NCI-H2227 (cell line): ENCODE measurements around the gene CPZ.

Experiments used
- DNase-seq: peaks from one replicate; lab custom pipeline; 2025; ENCODE audit not compliant: unreplicated experiment; lab: John Stamatoyannopoulos, UW

The CPZ gene

DNA sequence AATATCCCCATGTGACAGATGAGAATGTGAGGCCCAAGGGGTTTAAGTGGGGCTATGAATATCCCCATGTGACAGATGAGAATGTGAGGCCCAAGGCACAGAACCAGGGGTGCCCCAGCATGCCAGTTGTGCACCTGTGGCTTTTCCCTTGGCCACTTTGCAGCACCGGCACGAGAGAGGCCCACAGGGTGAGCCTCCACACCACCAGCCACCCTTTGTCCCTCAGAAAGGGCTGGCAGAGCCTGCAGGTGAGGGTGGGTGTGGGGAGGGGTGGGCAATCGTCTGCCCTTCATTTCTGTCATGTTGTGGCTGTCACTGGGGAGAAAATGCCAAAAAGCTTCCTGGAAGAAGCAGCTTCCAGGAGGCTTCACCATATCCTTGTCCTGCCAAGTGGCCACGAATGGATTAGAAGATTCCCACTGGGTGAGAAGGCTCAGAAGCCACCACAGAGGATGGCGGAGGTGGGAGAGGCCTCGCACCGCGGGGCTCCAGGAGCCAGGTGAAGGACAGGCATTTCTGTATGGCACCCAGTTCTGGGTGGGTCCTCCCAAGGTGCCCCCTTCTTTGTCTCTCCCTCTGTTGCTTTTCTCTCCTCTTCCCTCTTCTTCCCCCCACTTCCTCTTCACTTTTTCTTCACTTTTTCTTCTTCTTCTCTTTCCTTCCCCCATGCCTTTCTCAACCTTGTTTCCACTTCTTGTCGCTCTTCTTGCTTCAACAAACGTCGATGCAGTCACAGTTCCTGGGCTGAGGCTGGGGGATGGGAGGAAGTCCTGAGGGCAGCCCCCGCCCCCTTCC is 12.8 kb upstream of the CPZ start:
- no peak for DNase-seq

DNA sequence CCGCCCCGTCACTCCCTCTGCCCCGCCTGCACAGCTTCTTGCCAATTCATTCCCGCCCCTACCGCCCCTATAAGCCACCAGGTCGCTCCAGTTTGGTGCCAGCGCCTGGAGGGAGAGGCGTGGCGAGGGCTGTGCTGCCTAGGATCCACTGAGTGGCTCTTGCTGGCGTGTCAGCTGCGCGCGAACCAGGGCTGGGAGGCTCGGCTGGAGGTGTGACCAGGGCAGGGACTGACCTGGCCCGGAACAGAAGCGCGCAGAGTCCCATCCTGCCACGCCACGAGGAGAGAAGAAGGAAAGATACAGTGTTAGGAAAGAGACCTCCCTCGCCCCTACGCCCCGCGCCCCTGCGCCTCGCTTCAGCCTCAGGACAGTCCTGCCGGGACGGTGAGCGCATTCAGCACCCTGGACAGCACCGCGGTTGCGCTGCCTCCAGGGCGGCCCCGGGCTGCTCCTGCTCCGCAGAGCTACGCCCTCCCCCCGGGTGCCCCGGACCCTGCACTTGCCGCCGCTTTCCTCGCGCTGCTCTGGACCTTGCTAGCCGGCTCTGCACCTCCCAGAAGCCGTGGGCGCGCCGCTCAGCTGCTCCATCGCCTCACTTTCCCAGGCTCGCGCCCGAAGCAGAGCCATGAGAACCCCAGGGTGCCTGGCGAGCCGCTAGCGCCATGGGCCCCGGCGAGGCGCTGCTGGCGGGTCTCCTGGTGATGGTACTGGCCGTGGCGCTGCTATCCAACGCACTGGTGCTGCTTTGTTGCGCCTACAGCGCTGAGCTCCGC is 12.1 kb upstream of the CPZ start, which contains the start of gene GPR78:
GPR78 (plus strand) TSS at position 72 of the 773 bp plus-strand sequence; CDS start at position 663, 591 bp downstream.
- DNase-seq = peak; percentile 48

DNA sequence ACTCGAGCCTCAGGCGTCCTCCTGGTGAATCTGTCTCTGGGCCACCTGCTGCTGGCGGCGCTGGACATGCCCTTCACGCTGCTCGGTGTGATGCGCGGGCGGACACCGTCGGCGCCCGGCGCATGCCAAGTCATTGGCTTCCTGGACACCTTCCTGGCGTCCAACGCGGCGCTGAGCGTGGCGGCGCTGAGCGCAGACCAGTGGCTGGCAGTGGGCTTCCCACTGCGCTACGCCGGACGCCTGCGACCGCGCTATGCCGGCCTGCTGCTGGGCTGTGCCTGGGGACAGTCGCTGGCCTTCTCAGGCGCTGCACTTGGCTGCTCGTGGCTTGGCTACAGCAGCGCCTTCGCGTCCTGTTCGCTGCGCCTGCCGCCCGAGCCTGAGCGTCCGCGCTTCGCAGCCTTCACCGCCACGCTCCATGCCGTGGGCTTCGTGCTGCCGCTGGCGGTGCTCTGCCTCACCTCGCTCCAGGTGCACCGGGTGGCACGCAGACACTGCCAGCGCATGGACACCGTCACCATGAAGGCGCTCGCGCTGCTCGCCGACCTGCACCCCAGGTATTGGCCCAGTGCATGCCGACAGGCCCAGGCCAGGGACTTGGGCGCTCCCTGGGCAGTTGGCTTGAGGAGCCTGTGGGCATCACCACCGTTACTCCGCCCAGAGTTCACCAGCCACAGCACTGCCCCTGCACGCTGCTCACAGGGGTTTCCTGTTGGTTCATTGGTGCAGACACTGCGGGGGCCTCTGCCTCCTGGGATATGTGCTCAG is 11.3 kb upstream of the CPZ start:
- no peak for DNase-seq

DNA sequence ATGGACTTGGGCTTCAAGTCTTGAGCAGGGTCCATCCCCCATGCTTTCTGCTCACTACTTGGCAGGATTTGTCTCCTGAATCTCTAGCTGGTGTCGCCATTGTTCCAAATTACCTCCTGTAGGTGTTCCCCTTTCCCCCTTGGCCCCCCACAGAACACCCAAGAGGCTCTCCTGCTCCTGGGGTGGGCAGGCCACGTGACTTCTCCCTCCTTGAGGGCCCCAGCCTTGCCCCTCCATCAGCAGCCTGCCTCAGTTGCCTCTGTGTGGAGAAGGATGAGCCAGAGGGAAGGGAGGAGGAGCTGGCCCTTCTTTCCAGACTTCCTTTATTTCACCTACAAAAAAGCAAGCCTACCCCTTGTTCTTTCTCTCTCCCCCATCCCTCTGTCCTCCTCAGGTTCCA is 10.5 kb upstream of the CPZ start:
- no peak for DNase-seq

DNA sequence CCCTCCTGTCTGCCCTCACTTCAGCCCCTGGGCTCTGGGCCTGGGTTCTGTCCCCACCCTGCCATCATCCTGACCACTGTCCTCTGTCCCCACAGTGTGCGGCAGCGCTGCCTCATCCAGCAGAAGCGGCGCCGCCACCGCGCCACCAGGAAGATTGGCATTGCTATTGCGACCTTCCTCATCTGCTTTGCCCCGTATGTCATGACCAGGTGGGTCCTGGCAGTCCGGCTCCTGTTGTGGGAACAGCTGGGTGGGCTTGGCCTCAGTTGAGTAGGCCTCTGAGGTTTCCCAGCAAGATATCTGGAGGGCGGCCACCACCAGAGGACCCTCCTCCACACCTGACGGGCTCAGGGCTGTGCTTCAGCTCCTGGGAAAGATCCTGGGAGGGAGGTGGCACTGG is 10.1 kb upstream of the CPZ start:
- DNase-seq = no peak

DNA sequence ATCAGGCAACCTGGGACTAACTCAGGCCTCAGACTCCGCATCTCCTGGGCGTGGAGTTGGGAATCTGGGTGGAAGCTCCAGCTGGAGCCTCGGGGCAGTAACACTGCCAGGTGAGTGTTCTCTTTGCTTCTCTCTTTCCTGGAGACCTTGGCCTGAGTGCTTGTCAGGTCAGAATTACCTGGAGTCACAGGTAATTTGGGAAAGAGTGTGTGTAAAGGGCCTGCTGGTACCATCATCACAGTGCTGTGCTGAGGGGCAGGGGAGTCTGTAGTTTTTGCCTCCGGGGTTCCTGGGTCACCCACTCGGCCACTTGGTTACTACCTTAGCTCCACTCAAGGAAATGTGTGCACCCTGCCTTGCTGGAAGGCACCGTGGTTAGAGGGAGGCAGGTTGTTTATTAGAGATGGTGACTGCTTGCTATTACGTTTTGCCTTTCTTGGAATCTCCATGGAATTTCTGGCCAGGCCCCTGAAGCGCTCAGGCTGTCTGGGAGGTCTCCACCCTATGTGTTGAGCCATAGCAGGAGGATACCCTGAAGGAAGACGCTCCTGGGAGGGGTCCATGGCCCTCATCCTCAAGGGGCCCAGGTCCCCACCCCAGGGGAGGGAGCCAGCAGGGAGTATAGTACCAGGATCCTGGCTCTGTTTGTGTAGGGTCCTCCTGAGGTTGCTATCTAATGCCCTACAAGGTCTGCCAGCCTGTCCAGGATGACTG is 9.5 kb upstream of the CPZ start:
- DNase-seq = no peak

DNA sequence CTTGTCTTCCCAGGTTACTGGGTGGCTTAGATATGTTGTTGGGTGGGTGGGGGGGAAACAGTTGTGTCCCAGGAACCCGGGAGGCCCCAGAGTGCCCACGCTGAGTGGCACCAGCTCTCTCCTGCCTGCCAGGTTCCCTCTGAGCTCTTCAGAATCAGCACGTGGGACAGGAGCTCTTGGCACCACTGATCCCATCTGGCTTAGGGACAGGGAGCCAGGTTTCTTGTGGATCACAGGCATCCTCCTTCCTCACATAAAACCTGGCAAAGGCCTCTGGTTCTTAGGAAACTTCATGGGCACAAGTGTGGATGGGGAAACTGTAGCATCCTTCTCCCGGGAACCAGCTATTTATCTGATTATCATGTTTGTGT is 8.9 kb upstream of the CPZ start:
- DNase-seq = no peak

DNA sequence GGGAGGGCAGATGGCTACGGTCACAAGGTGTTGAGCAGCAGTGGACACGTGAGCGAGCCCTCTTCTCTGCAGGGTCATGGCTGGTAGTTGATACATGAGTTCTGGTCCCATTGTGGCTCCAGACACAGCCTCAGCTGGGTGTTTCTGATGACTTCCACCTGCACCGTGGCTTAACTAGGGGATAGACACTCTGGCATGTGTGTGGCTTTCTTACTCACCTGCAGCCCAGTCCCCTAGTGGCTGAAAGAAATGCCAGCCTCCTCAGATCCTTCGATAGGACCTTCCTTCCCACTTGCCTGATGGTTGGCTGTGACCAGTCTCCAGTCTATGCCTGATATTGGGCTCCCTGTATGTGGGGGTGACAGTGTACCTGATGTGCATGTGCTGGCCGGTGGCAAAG is 7.4 kb upstream of the CPZ start:
- DNase-seq = no peak

DNA sequence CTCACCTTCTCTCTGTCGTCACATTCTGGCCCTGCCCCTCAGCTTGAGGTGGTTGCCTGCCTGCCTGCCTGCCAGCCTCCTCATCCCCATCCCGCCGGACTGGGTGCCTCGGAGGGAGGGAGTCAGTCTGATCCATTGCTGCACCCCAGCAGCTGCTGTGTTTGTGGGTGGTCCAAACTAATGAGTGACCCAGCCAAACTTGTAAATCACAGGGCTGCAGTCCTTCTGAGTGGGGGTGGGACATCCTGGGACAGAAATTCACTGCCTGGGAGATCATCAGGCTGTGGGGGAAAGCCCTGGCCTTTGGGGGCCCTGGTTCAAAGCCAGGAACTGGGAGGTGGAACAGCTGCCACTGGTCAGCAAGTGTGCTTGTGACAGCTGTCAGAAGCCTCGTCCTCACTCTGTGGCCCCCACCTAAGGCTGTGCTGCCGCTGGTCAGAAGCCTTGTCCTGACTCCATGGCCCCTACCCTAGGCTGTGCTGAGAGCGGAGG is 6.8 kb upstream of the CPZ start:
- no peak for DNase-seq

DNA sequence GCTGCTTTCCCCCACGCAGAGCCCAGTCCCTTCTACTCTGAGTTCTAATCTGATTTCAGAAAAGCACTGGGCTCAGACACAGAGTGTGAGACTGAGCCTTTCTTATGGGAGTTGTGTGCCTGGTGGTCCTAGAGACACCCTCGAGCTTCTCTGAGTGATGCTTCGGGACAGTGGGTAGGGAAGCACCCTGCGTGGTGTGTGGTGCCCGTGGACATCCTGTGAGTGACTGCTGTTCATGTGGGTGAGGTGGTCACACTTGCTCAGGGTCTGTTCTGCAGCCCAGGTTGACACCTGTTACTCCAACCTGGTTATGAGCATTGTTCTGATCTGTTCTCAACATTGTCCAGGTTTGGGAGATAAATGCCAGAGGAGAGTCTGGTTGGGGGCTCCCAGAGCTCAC is 6.3 kb upstream of the CPZ start:
- no peak for DNase-seq

DNA sequence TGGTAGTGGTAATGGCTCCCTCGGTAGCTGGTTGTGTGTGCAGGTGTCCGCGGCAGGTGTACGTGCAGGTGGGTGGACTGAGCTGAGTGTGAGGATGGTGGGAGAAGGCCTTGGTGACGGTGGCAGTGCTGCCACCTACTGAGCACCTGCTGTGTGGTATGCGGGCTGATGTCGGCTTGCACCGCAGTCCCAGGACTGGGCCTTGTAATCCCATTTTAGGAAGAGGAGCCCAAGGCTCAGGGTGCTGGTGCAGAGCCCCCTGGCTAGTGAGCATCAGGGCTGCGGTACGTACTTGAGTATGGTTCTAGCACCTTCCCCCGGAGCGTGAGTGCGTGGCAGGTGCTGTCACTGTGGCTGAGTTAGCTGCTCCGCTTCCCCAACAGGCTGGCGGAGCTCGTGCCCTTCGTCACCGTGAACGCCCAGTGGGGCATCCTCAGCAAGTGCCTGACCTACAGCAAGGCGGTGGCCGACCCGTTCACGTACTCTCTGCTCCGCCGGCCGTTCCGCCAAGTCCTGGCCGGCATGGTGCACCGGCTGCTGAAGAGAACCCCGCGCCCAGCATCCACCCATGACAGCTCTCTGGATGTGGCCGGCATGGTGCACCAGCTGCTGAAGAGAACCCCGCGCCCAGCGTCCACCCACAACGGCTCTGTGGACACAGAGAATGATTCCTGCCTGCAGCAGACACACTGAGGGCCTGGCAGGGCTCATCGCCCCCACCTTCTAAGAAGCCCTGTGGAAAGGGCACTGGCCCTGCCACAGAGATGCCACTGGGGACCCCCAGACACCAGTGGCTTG is 5.7 kb upstream of the CPZ start:
- no peak for DNase-seq

DNA sequence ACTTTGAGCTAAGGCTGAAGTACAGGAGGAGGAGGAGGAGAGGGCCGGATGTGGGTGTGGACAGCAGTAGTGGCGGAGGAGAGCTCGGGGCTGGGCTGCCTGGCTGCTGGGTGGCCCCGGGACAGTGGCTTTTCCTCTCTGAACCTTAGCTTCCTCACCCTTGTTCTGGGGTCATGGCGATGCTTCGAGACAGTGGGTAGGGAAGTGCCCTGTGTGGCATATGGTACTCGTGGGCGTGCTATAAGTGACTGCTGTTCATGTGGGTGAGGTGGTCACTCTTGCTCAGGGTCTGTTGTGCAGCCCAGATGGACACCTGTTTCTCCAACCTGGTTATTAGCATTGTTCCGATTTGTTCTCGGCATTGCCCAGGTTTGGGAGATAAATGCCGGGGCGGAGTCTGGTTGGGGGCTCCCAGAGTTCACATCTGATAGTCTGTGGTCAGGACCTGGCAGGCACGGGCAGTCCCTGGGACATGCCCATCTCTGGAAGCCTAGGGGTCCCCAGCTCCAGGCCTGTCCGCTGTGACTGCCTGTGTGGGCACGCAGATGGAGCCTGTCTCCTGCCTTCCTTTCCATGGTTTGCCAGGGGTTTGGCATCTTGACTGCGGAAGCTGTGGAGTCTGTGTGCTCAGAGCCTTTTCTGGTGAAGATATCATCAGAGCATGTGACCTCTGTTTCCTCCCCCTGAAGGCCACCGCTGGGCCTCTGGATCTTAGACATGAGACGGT is 4.9 kb upstream of the CPZ start:
- DNase-seq = no peak

DNA sequence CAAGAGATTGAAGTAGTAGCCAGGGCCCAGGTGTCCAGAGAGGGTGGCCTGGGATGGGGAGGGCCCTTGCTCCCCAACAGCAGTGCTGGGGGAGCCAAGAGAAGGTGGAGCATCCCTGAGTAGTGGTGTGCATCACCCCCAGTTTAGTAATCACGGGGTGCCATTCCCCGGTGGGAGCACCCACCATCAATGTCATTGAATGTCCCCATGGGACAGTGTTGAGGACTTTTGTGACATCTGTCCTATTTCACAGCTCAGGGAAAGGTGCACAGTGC is 4.4 kb upstream of the CPZ start:
- DNase-seq = no peak

DNA sequence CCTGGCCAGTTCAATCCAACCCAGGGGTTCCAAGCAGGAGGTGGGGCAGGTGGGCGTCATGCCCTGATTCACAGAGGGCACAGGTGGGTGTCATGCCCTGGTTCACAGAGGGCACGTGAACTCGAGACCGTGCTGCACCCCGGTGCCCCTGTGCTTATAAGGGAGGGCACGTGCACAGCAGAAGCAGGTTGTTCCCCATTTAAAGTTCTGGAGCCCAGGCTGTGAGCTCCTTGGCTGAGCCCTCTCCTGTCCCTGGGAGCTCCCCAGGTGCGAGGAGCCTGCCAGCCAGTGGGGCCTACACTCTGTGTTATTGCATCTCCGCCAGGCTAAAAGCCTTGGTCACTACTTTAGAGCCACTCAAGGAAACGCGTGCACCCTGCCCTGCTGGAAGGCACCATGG is 3.2 kb upstream of the CPZ start:
- no peak for DNase-seq

DNA sequence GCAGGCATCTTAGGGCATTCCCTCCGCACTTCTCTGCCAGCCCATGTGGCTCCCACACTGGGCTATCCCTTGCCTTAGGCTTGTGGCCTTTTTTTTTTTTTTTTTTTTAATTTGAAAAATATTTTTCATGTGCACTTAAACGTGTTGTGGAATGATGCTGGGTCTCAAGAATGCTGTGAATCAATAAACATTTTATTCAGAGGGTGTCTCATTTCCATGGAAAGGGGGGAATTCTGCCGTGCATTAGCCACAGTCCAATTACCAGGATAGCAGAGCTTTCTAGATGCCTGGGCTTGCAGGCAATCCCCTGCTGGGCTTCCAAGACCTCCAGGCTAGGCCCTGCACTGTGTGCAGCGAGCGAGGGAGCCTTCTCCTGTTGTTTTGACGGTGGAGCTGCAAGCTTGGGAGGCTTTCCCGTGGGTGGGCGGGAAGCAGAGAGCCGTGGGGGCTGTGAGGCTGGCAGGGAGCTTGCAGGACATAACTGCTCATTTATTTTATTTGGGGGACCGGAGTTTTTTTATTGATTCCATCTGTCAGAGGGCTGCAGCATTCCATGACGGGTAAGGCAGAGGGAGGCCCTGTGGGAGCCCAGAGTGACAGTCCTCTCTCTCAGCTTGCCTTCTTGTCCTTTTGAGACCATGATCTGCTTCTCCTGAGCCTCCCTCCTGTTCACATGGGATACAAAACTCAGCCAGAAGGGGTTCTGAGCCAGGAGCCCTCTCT is 2.6 kb upstream of the CPZ start:
- DNase-seq = no peak

DNA sequence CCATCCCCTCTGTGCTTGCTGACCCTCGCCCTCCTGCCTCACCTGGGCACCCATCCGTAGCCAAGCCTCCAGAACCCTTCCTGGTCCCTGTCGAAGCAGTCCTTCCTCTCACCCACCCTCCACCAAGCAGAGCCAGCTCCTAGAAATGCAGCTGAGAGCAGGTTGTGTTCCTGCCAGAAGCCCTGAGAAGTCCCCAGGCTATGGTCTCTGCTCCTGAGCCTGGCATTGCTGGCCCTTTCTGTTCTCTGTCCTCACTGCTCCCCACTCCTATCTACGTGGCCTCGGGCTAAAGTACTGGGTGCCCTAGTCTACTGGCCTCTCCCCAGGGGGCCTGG is 2.1 kb upstream of the CPZ start:
- DNase-seq = no peak

DNA sequence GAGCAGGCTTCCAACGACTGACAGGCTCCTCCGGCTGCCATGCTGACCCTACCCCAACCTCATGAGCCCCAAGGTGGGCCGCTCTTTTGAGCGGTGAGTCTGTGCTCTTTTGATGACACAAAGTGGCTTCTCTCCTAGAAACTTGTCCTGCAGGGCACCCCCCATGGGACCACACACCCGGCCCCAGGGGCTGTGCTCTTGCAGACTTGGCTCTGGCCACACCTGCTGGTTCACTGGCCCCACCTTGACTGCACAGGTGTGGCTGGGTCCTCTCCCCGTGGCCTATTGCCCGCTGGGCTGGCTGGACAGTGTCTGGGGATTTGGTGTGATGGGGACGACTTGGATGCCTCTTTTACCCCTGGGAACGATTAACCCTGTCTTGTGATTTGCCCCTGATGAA is 1.5 kb upstream of the CPZ start:
- no peak for DNase-seq

DNA sequence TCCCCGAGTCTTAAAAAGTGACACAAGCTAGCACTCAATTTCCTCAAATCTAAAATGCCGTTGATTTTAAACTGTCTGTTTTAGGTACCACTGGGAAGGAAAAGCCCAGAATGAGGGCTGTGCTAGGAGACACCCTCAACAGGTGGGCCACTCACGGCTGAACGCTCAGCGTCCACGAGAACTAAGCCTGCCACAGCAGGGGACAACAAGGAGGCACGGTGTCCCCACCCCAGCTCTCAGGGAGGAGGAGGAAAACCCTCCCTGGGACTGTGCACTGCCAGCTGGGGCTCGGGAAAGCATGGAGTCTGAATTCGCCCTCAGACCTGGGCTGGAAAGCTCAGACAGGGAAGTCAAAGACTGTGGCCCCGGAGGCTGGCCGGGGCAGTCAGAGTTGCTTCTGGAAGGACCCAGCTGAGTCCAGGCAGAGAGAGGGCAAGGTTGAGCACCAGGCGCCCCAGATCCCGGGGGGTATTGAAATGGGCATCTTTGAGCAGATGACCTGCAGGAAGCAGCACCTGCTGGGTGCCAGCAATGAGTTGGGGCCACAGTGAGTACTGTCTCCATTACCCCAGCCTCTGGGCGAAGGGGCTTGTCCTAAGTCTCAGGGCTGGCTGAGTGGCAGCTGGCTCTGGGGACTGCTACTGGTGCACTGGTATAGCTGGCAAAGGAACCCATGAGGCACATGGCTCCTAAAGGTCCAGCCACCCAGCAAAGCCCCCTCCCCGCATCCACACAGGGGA is 769 bp upstream of the CPZ start:
- no peak for DNase-seq
